ENCODE results near the gene MIDN. TPM values are rescaled to one million over a fixed set of nuclear protein-coding genes. Genes with fewer than 3 reads are reported as not detected.

The MIDN gene
- total and polyA plus RNA-seq, 7 donors, result 29.2 to 331 (median 147) TPM

DNA sequence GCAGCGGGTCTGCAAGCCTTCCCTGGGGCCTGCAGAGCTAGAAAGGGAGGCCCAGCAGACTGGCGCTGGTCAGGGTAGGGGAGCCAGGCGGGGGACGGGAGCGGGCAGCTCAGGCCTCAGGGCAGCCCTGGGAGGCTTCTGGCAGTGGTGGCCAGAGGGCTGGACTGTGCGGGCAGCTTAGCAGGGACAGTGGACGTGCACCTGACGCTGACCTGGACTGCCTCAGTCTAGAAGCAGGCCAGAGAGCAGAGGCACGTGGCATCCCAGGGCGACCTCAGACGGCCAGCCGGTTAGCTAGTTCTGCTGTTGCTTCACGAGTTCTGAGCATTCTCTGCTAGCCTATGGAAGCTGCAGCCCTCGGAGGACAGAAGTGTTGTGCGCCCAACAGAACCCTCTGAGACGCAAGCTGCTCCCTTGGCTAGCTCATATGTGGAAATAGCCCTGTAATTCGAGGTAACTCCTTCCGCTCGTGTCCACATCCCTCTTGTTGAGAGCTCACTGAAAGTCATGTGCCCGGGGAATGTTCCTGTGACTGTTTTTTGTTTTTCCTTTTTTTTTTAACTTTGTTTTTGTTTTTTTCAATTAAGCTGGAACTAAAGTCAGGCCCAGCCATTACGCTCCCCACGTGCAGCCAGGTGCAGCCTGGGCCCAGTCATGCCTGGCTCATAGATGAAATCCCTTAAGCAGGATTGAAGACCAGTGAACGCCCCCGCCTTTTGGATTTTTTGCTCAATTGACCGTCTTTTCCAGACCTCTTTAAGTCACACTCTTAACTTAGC is 25.1 kb downstream of the MIDN start:
- Histone ChIP-seq H3K36me3 (ENCODE audit: insufficient read depth in 1 of 2, low read depth in 1 of 2) (peaks cover 8 to 64% of the 10 kb centered on the region in 2 donors), H3K27ac (peak overlapping the region; percentile 99)

GRCh38 chr19:1274081-1274851 is 25.9 kb downstream of the MIDN start:
- H3K27me3 ChIP-seq (ENCODE audit: insufficient read depth in 3 of 3, low read length in 2 of 3), result no peaks in the 10 kb centered on the region
- intact Hi-C loops (cut with DNase I), result loop anchor here in 1 of 2 donors (10.0 kb wide), 1 partner anchor 141 kb away; no protein-coding TSS in a partner anchor
- ATAC-seq, result no peak
- H3K4me3 ChIP-seq, result peak overlapping the region; percentile 87
- TF ChIP-seq, protein P1, sequence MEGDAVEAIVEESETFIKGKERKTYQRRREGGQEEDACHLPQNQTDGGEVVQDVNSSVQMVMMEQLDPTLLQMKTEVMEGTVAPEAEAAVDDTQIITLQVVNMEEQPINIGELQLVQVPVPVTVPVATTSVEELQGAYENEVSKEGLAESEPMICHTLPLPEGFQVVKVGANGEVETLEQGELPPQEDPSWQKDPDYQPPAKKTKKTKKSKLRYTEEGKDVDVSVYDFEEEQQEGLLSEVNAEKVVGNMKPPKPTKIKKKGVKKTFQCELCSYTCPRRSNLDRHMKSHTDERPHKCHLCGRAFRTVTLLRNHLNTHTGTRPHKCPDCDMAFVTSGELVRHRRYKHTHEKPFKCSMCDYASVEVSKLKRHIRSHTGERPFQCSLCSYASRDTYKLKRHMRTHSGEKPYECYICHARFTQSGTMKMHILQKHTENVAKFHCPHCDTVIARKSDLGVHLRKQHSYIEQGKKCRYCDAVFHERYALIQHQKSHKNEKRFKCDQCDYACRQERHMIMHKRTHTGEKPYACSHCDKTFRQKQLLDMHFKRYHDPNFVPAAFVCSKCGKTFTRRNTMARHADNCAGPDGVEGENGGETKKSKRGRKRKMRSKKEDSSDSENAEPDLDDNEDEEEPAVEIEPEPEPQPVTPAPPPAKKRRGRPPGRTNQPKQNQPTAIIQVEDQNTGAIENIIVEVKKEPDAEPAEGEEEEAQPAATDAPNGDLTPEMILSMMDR (IDR thresholded peaks at IDR 0.05), result no peak
- WGBS, 3 donors, result 65 to 72% (median 65%) methylated on average over 46 of the region's 46 CpGs
- H3K4me1 ChIP-seq, result peaks cover 58% of the 10 kb centered on the region
- H3K36me3 ChIP-seq (ENCODE audit: insufficient read depth in 1 of 2, low read depth in 1 of 2), result peaks cover 8 to 73% of the 10 kb centered on the region in 2 donors
- peak overlapping the region; percentile 99 for H3K27ac ChIP-seq
- peak; percentile 33 to 65 for DNase-seq
- no peaks in the 10 kb centered on the region for H3K9me3 ChIP-seq

More for the DNA sequence above, 25.1 kb downstream of the MIDN start:
- Histone ChIP-seq H3K27me3 (ENCODE audit: insufficient read depth in 3 of 3, low read length in 2 of 3) (no peaks in the 10 kb centered on the region), H3K9me3 (no peaks in the 10 kb centered on the region), H3K4me1 (peaks cover 62% of the 10 kb centered on the region), H3K4me3 (peak overlapping the region; percentile 87)
- TF ChIP-seq, protein P1 (IDR thresholded peaks at IDR 0.05), result no peak
- ATAC-seq (peak in 1 of 4 donors; percentile 7), DNase-seq (peak in 1 of 2 donors; percentile 73)
- 38 to 62% (median 53%) methylated on average over 24 to 25 of the region's 25 CpGs for WGBS, 3 donors
- intact Hi-C loops (cut with DNase I), result loop anchor here in 1 of 2 donors (10.0 kb wide), 1 partner anchor 141 kb away; no protein-coding TSS in a partner anchor

DNA sequence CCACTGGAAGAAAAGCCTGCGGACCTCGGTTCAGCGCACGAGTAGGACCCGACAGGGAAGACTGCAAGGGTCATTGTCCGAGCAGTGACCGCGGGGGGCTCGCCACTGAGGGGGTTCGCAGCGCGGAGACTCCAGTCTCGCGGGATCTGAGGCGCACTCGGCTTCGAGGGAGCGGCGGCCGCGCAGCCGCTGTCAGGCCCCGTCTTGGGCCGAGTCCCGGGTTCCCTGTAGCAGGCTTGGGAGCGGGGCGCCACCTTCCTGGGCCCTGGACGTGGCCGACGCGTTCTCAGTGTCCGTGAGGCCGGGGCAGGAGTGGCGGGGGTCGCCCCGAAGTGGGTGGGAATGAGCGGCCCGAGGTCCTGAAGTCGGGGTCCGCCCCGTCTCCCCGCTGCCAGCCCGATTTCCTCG is 26.5 kb downstream of the MIDN start:
- peaks cover 8 to 79% of the 10 kb centered on the region in 2 donors for H3K36me3 ChIP-seq (ENCODE audit: insufficient read depth in 1 of 2, low read depth in 1 of 2)
- WGBS, 3 donors, result 12 to 19% (median 18%) methylated on average over 18 to 44 of the region's 44 CpGs
- H3K4me3 ChIP-seq, result peak overlapping the region; percentile 87
- intact Hi-C loops (cut with DNase I), result loop anchor here (5.0 to 10.0 kb wide), 4 partner anchors 82 to 140 kb away; partner anchors contain the start of gene NDUFS7 (in 1 of the 2)
- H3K9me3 ChIP-seq, result no peaks in the 10 kb centered on the region
- H3K27me3 ChIP-seq (ENCODE audit: insufficient read depth in 3 of 3, low read length in 2 of 3), result no peaks in the 10 kb centered on the region
- ATAC-seq (peak in 3 of 4 donors; percentile 1 to 5 (median 2)), DNase-seq (no peak)
- TF ChIP-seq, protein P1 (IDR thresholded peaks at IDR 0.05), result no peak
- H3K27ac ChIP-seq, result peak overlapping the region; percentile 99
- H3K4me1 ChIP-seq, result peaks cover 58% of the 10 kb centered on the region

- TF ChIP-seq, protein P1 (IDR thresholded peaks at IDR 0.05), result peak; percentile 8
- H3K4me3 ChIP-seq, result peak within 1 kb of the TSS; percentile 87
- H3K27me3 ChIP-seq (ENCODE audit: insufficient read depth in 3 of 3, low read length in 2 of 3), result no peaks in the 10 kb centered on the region
- no peaks in the 10 kb centered on the region for H3K9me3 ChIP-seq
- WGBS, 3 donors, result 0 to 1% (median 0%) methylated on average over 57 to 98 of the region's 98 CpGs
- H3K36me3 ChIP-seq (ENCODE audit: insufficient read depth in 1 of 2, low read depth in 1 of 2), result peaks cover 8 to 81% of the 10 kb centered on the region in 2 donors
- DNase-seq, result peak; percentile 97
- peaks cover 56% of the 10 kb centered on the region for H3K4me1 ChIP-seq
- intact Hi-C loops (cut with DNase I), result loop anchor here (5.0 to 10.0 kb wide), 4 partner anchors 82 to 139 kb away; partner anchors contain the start of gene NDUFS7 (in 1 of the 2)
- peak; percentile 76 to 81 (median 77) for ATAC-seq
- H3K27ac ChIP-seq, result peak within 1 kb of the TSS; percentile 99
Measured at GRCh38 chr19:1275260-1275975, 27.0 kb downstream of the MIDN start, which contains the start of gene FAM174C. FAM174C (plus strand) TSS chr19:1275530; CDS start chr19:1275550, 20 bp downstream.

Data from psoas muscle (tissue), 8 donors.